Fibroblast of lung (primary cell): ENCODE data around the gene DSCAML1. TPM values are rescaled to one million over a fixed set of nuclear protein-coding genes. Genes with fewer than 3 reads are reported as not detected.

Experiments
- DNase-seq, 2 donors: peaks; one replicate each; pipeline versions ENCODE4 v3.0.0 to v3.0.0-alpha.2; 2010; ENCODE audit warnings: low read depth in 2 of 2
- H2AFZ ChIP-seq: 2 replicates; pipeline ENCODE4 v1.5.1; 2012; ENCODE audit warnings: low read length, control low read depth, inconsistent platforms
- H3K27ac ChIP-seq: 2 replicates; pipeline ENCODE4 v1.5.1; 2011; ENCODE audit warnings: low read length, control low read depth; ENCODE audit not compliant: insufficient read depth
- H3K27me3 ChIP-seq: 2 replicates; pipeline ENCODE4 v1.5.1; 2011; ENCODE audit warnings: mild to moderate bottlenecking, low read length; ENCODE audit not compliant: control insufficient read depth, insufficient read depth
- H3K36me3 ChIP-seq: 2 replicates; pipeline ENCODE4 v1.5.1; 2011; ENCODE audit warnings: low read length; ENCODE audit not compliant: control insufficient read depth, insufficient read depth
- H3K4me1 ChIP-seq: 2 replicates; pipeline ENCODE4 v1.5.1; 2011; ENCODE audit warnings: low read length; ENCODE audit not compliant: control insufficient read depth, insufficient read depth; ENCODE audit errors: extremely low read depth
- H3K4me2 ChIP-seq: 2 replicates; pipeline ENCODE4 v1.5.1; 2011; ENCODE audit warnings: low read length, control low read depth; ENCODE audit not compliant: insufficient read depth; ENCODE audit errors: extremely low read depth
- H3K4me3 ChIP-seq, 4 experiments: fragments of 200-600 bp in 1 of 4; sonication (generic) in 1 of 4; replicated peaks in 1 of 4; 2 replicates each; pipeline ENCODE4 v1.5.1; 2011 to 2016; ENCODE audit warnings: low read length in 4 of 4, low read depth in 3 of 4, mild to moderate bottlenecking in 3 of 4, control low read depth in 2 of 4, inconsistent platforms in 1 of 4, mixed read lengths in 1 of 4; ENCODE audit not compliant: insufficient read depth in 1 of 4; ENCODE audit errors: control extremely low read depth in 1 of 4
- H3K79me2 ChIP-seq: 2 replicates; pipeline ENCODE4 v1.5.1; 2012; ENCODE audit warnings: mild to moderate bottlenecking, low read length, inconsistent platforms; ENCODE audit not compliant: control insufficient read depth, insufficient read depth
- H3K9ac ChIP-seq: 2 replicates; pipeline ENCODE4 v1.5.1; 2011; ENCODE audit warnings: mild to moderate bottlenecking, low read length, control low read depth; ENCODE audit not compliant: insufficient read depth
- H3K9me3 ChIP-seq: 2 replicates; pipeline ENCODE4 v1.5.1; 2012; ENCODE audit warnings: low read depth, low read length; ENCODE audit not compliant: control insufficient read depth, insufficient read depth
- H4K20me1 ChIP-seq: 2 replicates; pipeline ENCODE4 v1.5.1; 2011; ENCODE audit warnings: low read length; ENCODE audit not compliant: control insufficient read depth, insufficient read depth; ENCODE audit errors: extremely low read depth
- CTCF ChIP-seq, 2 donors: IDR thresholded peaks in 1 of 2; conservative IDR thresholded peaks in 1 of 2; 1 replicate in 1 of 2; 2 replicates in 1 of 2; pipeline ENCODE4 v1.5.1; 2011 to 2012; ENCODE audit warnings: low read length in 2 of 2, control low read depth in 1 of 2, inconsistent platforms in 1 of 2, low read depth in 1 of 2, mild to moderate bottlenecking in 1 of 2
- EZH2 ChIP-seq: IDR thresholded peaks from 2 replicates; pipeline ENCODE4 v1.5.1; 2012; ENCODE audit warnings: low read length, control low read depth, mild to moderate bottlenecking; ENCODE audit errors: missing control alignments
- polyA plus RNA-seq, 2 donors: library from polyadenylated mRNA; depleted of rRNA in 1 of 2; stranded (reverse) in 1 of 2; unstranded in 1 of 2; fragments of >200 nt; gene quantifications; 2 replicates each; pipeline ENCODE4 v1.2.1, GENCODE V29; 2011 to 2012; ENCODE audit warnings: missing spikeins in 1 of 2
- total RNA-seq: library from RNA; depleted of rRNA; stranded (reverse); fragments of >200 nt; gene quantifications from 2 replicates; pipeline ENCODE4 v1.2.1, GENCODE V29; 2014

Gene DSCAML1
- total and polyA plus RNA-seq, 2 donors (not counting 1 experiment from before 2014, with no cell fraction given): not detected

GRCh38 chr11:117750916-117751662 is 45.9 kb downstream of the DSCAML1 start:
- H3K9ac ChIP-seq: no peak overlapping the region
- TF ChIP-seq EZH2: no peak
- H3K4me3 ChIP-seq: no peak overlapping the region
- H2AFZ ChIP-seq: no peak overlapping the region
- H3K4me2 ChIP-seq: no peak overlapping the region
- no peaks in the 10 kb centered on the region for H3K4me1 ChIP-seq
- H3K27me3 ChIP-seq: no peaks in the 10 kb centered on the region
- no peak overlapping the region for H3K27ac ChIP-seq
- H3K9me3 ChIP-seq: no peaks in the 10 kb centered on the region
- no peaks in the 10 kb centered on the region for H3K79me2 ChIP-seq
- no peak for DNase-seq
- no peaks in the 10 kb centered on the region for H4K20me1 ChIP-seq
- no peaks in the 10 kb centered on the region for H3K36me3 ChIP-seq

GRCh38 chr11:117750357-117750756 is 46.7 kb downstream of the DSCAML1 start:
- Histone ChIP-seq H3K27ac (no peak overlapping the region), H3K9ac (no peak overlapping the region), H3K36me3 (no peaks in the 10 kb centered on the region), H2AFZ (no peak overlapping the region), H3K4me1 (no peaks in the 10 kb centered on the region), H4K20me1 (no peaks in the 10 kb centered on the region), H3K4me2 (no peak overlapping the region), H3K79me2 (no peaks in the 10 kb centered on the region), H3K9me3 (no peaks in the 10 kb centered on the region), H3K27me3 (no peaks in the 10 kb centered on the region), H3K4me3 (no peak overlapping the region)
- TF ChIP-seq CTCF (conservative IDR thresholded peaks at IDR 0.05 in 1 of 2, IDR thresholded peaks at IDR 0.05 in 1 of 2; ENCODE audit: low read depth in 1 of 2, low read length in 2 of 2) (no peak), EZH2 (no peak)
- no peak for DNase-seq

DNA sequence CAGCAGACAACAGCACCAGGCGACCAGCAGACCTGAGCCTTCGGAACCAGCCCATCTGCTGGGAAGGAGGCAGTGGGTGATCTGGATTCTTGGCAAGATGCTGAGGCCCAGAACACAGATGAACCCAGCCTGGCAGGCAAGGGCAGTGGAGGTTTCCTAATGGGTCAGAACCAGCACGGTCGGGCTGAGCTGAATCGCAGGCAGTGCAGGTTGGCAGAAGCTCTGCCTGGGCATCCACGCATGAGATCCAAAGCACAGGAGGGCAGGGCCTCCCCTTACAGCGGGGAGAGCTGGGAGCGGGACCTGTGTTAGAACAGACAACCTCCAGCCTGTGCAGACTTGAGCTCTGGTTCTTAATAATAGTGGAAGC is 47.5 kb downstream of the DSCAML1 start:
- H4K20me1 ChIP-seq: no peaks in the 10 kb centered on the region
- no peaks in the 10 kb centered on the region for H3K4me1 ChIP-seq
- no peak overlapping the region for H3K27ac ChIP-seq
- no peaks in the 10 kb centered on the region for H3K27me3 ChIP-seq
- H3K4me2 ChIP-seq: no peak overlapping the region
- H3K4me3 ChIP-seq: no peak overlapping the region
- no peak overlapping the region for H2AFZ ChIP-seq
- TF ChIP-seq EZH2 (no peak), CTCF (conservative IDR thresholded peaks at IDR 0.05 in 1 of 2, IDR thresholded peaks at IDR 0.05 in 1 of 2; ENCODE audit: low read depth in 1 of 2, low read length in 2 of 2) (no peak)
- no peak overlapping the region for H3K9ac ChIP-seq
- no peak for DNase-seq
- no peaks in the 10 kb centered on the region for H3K79me2 ChIP-seq
- H3K9me3 ChIP-seq: no peaks in the 10 kb centered on the region
- no peaks in the 10 kb centered on the region for H3K36me3 ChIP-seq
